ENCODE results near the gene CLN6.
"Not testable (repeated sequence)": the region's sequence is repeated elsewhere in the genome, so short reads cannot be mapped to it uniquely, and the experiment has no call there.

CLN6 gene

DNA sequence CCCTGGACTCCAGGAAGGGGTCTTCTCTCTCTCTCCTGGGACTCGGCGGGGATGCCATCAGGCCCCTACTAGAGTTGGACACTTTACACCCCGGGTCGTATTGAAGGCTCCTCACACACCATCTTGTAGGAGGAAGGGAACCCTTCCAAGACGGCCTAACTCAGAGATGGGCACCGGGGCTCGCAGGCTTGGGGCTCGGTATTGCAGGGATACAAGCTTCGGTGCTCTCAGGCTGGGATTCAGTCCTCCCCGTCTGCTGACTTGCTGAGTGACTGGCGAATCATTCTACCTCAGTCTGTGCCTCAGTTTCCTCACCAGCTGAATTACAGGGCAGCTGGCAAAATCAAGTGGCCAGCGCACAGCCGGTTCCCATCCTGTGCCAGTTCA, 24.0 kb downstream of the CLN6 start:
- DNase-seq: no peak

DNA sequence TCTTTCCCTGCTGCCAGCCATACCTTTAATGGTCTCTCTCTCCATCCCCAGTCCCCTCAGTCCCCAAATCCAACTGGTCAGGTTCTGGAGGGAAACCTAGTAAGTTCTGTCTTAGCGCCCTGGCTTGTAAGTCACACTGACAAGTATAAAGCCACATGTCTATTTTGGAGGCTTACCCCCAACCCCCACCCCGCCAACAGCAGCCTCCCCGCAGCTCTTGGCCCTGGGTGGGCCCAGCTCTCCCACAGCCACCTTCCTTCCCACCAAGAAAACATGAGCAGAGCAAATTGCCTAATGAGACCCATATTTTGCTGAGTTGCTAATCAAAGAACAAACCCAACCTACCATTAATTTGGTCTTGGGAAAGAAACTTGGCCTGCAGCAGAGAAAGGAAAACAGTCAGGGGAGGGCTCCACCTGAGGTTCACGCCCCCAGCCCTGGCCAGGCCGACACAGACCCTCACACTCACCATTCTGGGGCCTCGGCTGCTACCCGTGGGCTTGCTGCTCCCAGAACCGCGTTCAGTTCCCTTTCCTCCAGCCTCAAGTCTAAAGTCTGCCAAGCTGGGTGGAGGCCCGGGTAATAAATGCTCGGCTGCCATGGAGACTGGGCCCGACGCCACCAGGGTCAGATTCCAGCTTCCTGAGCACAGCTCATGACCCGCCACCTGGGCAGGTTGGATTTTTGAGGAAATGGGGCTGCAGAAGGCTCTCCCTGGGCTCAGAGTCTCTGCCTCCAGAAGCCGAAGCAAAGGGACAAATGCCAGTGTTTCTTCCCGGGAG, 24.6 kb downstream of the CLN6 start, which contains the start of gene CALML4:
Gene CALML4 (minus strand): TSS at position 557 of the 782 bp plus-strand sequence. CDS start 85 bp downstream, at position 472.
- DNase-seq: no peak

DNA sequence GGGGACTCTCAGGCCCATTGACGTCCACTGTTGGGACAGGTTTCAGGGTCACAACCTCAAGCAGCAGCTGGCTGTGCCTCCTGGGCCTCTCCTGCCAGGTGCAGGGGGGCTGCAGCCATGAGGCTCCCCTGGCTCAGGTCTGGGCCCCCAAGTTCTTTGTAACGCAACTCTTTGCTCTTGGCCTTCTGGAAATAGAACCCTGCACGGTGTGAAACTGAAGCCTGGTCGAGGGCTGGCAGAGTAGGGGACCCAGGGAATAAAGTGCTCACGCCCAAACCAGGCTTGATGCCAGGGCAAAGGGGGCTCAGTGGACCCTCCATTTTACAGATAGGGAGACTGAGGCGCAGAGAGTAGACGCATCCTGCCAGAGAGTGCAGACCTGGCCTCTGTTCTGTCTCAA, 25.2 kb downstream of the CLN6 start:
- no peak for DNase-seq

DNA sequence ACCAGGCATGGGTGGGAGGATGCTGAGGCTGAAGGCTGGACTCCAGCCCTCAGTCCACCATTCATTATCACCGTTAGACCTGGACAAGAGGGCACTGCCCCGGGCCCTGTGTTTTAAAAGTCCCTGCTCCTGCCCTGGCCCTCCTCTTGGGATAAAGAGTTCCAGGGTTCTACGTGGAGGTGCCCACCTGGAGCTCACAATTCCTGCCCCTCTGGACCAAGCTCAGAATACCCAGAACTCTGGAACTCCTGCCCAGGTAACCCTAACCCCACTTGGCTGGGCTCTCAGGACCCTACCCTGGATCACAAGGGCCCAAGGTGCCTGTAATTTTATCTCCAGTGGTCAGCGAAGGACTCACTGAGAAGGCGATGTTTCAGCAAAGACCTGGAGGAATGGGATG, 25.6 kb downstream of the CLN6 start:
- DNase-seq: no peak

DNA sequence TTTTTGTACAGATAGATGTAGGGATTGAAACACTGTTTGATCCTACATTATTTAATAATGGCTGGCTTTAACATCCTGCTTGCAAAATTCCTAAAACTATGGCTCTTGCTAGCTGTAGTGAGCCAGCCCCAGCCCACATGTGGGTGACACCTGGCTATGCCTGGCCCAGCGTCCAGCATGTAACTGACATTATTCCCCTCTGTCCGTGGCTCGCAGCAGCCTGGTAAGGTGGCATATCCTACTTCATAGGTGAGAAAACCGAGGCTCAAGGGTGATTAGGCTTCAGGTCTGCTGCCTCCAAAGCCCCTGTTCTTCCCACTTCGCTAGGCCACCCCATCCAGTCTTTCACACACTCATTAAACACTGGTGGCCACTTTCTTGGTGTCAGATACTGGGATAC, 26.0 kb downstream of the CLN6 start:
- no peak for DNase-seq

DNA sequence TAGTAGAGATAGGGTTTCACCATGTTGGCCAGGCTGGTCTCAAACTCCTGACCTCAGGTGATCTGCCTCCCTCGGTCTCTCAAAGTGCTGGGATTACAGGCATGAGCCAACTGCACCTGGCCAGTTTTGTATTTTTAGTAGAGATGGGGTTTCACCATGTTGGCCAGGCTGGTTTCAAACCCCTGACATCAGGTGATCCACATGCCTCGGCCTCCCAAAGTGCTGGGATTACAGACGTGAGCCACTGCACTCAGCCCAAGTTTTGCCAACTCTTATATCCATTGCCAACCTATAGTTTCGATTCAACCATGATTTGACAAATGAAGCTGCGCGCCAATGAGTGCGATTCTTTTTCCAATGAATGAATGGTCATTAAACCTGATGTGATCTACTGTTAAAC, 26.5 kb downstream of the CLN6 start:
- DNase-seq: not testable (repeated sequence)

DNA sequence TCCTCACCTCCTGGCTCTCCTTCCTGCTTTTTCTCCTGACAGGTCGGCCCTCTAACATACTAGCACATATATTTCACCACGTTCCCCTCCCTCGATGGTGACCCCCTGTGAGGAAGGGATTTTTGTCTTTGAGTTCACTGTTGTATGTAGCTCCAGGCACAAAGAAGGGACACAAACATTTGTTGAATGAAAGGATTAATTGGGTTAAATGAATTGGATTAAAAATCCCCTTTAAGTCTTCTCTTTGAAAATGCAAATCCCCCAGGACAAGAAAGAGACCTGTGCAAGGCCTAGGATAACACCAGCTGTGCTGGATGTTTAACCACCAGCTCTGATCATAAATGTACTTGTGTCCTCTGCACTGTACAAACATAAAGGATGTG, 27.7 kb downstream of the CLN6 start:
- no peak for DNase-seq

DNA sequence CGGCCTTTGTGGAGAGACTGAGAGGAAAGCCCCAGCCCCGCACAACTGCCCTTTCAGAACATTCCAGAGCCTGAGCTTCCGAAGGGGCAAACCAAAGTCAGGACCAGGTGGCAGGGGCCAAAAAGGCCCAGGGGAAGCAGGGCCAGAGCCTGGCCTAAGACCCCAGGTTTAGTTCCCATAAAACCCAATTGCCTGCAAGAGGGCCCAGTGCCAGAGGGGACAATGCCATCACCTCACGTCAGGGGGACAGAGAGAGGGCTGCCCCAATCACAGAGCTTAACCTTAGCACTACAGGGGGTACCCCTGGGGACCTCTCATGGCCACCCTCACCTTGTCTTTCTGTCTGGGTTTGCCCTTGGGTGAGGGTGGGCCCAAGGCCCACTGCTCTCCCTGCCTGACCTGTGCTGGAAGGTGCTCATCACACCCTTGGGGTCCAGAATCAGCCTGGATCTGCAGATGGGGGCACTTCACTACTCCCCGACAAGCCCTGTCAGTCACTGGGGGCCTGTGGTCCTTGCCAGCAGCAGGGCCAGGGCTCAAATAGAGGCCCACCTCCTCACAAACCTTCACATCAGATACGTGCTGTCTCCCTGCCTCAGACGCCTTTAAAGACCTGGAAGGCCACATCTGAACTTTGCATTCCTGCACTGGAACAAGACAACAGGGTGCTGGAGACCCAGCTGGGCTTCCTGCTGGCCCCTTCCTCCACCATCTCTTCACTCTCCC, 28.2 kb downstream of the CLN6 start:
- DNase-seq: no peak

DNA sequence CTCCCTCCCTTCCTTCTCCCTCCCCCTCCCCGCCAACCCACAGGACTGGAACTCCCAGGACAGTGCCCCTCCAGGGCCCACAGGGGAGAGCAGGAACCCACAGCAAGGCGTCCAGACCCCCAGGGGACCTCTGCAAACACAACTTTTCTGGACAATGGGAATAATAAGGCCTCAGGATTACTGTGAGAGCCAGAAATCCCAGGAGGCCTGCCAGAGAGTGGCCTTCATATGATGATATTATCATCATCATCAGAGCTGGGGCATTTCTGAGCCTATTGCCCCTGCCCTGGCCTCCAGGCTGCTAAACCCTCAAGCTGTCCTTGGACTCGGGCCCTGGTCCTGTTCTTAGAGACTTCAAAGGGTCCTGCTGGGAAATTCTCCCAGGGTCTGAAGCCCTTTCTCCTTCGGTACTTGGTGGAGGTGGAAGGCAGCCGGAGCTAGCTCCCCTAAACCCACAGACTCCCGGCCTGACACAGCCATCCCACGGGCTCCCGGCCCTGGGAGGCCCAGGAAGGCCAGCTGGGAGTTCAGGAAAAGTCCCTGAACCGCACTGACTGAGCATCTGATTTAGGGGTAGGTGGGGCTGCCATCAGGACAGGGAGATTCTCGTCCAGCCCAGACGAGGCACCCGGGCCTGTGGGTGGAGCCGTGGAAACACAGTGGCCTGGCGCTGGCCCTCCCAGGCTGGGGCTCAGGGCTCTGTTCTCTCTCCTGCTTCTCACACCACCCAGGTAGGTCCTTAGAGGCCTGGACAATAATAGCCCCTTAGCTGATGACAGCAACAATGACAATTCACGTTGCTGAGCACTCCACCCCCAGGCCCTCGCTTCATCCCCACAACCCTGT, 29.3 kb downstream of the CLN6 start:
- DNase-seq: no peak

DNA sequence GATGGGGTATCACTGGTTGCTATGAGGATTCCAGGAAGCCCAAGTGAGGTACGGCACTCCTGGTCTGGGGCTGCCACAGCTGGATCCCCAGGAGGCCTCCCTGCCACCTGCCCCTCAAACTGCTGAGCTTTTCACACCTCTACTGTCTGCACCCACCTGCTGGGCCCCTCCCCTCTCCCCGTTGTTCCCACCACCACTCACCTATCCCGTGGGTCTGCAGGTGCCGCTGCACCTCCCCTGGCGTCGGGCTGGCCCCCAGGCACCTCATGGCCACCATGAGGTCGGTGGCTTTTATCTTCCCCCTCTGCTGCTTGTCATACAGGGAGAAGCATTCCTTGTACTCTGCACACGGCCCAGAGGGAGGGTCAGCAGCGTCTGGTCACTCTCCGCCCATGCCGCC, 30.2 kb downstream of the CLN6 start:
- no peak for DNase-seq

DNA sequence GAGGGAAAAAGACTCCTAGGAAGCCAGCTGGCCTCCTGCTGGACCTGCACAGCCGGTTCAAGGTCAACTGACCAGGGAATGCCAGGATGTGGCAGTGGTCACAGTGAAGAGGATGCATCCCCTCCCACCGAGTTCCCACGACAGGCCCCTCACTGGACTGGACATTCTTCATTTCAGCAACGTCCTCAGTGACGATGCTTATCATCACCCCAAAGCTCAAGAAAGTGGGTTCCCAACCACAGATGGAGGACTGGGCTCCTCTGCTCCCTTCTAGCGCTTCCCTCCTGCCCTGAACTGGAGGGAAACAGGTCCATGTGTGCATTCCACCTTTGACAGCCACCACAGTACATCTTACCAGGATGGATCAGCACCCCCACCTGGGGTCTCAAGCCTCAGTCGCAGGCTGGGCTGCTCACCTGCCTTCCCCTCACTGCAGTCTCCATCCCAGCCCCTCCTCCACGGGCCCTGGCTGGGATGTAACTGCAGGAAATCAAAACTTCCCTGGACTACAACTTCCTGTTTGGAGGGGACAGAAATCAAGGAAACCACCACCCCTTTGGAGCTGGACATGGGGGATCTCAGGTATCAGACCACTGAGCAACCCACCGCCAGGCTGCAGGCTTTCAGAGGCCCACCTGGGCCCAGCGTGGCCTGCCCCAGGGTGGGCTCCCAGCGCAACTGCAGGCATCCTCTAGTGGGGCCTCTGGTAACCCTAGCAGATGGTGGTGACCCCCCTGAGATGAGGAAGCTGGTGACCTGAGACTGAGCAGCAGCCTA, 31.7 kb downstream of the CLN6 start:
- no peak for DNase-seq

DNA sequence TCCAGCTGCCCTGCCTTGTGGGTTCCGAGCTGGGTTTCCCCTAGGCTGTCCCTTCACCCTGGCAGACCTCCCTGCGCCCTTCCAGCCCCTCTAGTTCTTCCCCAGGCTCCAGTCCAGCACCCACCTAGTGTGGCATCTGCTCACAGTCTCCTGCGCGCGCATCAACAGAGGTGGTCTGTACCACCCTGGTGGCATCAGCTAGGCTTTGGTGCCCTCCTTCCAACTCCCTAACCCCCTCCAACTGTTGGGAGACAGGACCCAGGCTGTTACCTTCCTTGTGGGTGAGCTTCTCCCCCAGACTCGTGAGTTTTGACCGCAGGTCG, 32.4 kb downstream of the CLN6 start:
- no peak for DNase-seq

DNA sequence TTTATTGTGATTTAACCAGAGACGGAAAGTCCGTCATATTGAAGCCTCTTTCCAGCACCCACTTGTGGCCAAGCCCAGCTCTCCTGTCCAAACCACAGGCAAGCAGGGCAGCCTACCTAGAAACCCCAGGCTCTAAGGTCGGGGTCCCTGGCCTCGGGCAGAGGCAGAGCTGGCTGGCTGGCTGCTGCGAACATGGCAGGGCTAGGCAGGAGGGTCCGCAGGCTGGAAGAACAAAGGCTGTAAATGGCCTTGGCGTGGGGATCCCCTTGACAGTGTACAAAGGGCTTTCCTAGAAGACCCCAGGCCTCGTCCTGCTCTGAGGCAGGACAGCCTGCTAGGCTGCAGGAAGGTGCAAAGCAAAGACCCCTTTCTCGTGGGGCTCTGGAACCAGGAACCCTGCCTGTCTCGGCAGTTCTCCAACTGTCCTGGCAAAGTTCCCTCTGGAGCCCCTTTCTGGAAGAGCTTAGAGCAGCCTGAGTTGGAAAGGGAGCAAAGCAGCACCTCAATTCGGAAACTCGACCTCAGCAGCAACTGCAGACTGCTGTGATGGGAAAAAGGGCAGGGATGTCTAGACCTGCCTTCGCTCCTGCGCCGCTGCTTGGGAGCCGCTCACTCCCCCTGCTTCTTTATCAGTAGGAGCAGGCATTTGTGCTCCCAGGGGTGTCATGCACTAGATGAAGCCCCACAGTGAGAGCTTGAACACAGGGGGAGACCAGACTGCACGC, 32.9 kb downstream of the CLN6 start:
- no peak for DNase-seq

DNA sequence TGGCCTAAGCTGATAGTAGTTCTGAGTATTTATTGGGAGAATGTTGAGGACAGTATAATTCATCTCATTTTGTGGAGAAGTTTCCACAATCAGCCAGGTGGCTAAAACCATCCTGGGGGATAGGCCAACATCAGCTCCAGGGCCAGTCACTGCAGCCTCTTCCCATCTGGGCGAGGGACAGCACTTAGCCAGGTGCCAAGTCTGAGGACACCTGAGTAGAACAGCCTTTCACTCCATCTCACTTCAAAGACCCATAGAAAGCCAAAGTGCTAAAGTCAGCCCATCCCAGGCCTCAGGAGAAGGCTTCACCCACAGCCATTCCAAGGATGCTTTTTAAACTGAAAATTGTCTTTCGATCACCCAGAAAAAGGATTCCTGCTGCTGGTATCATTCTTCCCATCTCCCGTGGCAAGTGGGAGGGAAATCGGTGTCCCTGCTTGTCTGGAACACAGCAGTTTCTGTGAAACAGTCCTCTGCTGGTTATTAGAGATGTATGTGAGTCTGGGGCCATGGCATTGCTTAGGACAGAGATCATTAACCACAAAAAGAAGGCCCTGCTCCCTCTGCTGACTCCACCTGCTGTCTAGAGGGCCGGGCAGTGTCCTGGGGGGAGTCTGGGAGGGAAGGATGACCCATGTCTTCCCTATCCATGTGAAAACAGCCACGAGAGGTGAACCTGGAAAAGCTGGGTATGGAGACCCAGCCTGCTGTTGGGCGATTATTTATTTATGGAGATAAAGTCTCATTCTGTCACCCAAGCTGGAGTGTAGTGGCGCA, 34.0 kb downstream of the CLN6 start:
- no peak for DNase-seq

DNA sequence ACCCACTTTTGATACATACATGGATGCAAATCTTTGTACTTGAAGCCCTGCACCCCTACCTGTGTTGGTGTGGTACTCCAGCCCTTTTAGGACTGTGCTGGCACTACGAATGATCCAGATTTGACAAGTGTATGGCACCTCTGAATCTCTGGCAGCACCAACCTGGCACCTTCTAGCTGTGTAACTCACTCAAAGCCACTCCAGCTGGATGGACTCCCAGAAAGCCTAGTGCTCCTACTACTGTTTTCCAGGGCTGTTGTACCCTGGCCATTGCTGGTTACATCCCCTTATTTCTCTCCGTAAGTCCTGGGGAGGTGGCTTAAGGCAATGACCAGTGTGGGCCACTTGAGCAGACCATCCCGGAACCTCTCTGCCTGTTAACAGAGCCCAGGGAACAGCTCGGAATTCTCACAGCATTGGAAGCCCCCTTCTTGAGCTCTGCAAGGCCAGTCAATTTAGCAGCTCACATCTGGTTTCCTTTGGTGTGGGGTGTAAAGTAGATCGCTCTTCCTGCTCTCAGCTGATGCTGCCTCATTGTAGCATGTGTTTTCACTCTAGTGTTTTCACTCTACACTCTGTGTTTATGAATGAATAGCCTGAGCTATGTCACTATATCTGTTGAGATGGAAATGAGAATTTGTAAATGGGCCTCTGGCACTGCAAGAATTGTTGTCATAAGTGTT, 36.6 kb downstream of the CLN6 start:
- no peak for DNase-seq

DNA sequence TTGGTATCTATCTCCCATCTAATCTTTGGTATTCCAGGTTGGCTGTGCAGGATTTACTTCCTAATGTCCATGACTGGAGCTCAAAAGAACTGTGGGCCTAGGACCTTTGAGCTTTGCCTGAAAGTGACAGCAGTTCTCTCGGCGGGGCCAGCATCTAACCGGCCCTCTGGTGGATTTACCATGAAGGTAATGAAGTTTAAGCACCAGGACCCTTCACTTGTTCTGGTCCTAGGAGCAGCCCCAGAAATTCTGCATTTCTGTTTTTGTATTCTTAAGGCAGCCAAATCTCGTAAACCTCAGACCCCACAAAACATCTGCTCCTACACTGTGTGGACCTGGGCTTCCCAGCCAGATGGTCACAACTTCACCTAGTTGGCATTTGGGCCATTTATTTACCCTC, 37.4 kb downstream of the CLN6 start:
- DNase-seq: no peak

DNA sequence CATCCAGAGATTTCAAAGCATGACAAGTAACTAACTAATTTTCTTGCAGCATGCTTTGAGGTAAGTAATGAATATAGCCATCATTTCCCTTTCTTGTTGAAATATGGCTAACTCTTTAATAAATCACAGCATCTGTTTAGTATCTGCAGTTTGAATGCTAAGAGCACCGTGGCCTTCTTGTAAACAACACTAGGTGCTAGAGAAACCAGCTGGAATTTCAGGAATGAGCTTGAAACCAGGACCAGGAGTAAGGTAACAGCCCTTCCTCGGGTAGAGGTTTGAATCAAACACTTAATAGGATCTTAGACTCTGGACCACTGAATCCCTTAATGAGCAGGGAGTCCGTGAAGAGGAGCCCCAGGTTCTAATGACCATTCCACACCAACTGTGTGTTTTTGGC, 38.0 kb downstream of the CLN6 start:
- DNase-seq: no peak

DNA sequence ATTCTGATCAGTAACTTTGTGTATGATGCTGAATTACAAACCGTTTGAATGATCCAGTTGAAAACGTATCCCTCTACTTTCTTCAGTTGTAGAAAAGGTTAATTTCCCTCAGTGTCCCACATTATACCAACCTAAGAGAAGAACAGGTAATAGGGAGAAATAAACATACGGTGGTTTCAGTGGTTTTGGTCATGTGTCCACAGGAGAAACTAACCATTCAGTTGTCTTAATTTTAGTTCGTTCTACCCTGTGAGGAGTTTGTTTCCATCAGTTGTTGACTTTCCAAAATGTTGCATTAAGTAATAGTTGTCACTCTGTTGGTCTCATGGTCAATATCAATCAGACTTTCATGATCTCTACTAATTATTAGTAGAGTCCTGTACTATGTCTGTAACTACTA, 39.5 kb downstream of the CLN6 start:
- DNase-seq: no peak

DNA sequence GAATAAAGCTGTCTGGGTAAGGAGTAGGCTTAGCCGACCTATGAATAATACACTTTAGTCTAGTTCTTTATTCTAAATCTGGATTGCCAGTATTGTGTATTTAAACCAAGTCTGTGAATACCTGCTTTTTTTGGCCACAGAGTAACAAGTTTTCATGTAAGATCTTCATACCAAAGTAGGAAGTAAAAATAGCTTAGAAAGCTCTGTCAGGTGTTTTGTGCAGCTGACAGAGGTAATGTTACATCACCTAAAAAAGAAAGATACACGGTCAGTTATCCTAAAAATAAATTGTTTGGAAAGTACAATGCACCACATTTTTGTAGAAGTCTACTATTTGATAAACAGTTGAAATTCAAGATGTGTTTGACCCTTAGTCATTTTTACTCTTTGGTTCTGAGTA, 40.9 kb downstream of the CLN6 start:
- no peak for DNase-seq

DNA sequence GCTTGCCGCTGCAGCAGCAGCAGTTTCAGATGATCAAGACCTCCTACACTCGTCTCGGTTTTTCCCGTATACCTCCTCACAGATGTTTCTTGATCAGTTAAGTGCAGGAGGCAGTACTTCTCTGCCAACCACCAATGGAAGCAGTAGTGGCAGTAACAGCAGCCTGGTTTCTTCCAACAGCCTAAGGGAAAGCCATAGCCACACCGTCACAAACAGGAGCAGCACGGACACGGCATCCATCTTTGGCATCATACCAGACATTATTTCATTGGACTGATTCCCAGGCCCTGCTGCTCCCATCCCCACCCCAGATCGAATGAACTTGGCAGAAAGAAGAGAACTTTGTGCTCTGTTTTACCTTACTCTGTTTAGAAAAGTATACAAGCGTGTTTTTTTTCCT, 42.0 kb downstream of the CLN6 start:
- DNase-seq: no peak

Measured in activated CD8-positive, alpha-beta memory T cell treated with anti-CD3 and anti-CD28 coated beads, Interleukin-2, amount 50 U/mL, for 4 hours (primary cell).